Measurements from ENCODE around the gene ZNF710. TPM values are rescaled to one million over a fixed set of nuclear protein-coding genes. Genes with fewer than 3 reads are reported as not detected.

The ZNF710 gene
- total and polyA plus RNA-seq, 3 donors from 2014 or later = 5.7 to 9.4 (median 7.8) TPM

DNA sequence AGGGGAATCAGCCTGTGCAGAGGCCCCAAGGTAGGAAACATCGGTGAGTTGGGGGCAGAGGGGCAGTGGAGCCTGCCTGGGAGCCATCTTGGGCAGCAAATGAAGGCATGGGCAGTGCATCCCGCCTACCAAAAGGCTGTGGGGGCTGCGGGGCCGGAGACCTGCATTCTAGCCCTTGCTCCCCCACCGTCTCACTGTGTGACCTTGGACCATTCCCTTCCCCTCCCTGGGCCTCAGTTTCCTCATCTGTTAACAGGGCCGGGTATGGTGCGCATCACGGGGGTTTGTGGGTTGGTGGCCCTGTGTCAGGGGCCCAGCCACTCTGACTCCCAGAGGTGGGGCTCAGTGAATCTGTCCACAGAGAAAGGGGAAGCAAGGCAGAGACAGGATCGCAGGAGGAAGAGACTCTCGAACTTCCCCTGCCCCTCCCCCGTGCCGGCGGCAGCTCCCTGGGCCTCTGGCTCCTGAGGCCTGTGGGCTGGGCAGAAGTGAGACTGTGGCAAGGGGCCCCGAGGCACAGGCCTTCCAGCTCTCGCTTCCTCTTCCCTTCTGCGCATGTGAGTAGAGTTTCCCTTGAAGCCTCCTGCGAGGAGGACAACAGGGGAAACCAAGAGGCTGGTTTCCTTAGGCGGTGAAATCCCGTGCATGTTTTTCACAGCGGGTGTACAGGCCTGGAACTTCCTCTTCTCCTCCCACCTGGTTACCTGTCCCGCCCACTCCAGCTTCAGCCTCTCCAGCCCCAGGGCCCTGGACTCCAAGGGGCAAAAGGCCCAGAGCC, 58.3 kb downstream of the ZNF710 start:
- intact Hi-C loops (cut with DNase I; ENCODE audit: low total_unique reads) = no loop called here
- peaks cover 12% of the 10 kb centered on the region for H3K4me1 ChIP-seq
- TF ChIP-seq POLR2A (IDR thresholded peaks at IDR 0.05) = no peak
- TF ChIP-seq, protein P1, sequence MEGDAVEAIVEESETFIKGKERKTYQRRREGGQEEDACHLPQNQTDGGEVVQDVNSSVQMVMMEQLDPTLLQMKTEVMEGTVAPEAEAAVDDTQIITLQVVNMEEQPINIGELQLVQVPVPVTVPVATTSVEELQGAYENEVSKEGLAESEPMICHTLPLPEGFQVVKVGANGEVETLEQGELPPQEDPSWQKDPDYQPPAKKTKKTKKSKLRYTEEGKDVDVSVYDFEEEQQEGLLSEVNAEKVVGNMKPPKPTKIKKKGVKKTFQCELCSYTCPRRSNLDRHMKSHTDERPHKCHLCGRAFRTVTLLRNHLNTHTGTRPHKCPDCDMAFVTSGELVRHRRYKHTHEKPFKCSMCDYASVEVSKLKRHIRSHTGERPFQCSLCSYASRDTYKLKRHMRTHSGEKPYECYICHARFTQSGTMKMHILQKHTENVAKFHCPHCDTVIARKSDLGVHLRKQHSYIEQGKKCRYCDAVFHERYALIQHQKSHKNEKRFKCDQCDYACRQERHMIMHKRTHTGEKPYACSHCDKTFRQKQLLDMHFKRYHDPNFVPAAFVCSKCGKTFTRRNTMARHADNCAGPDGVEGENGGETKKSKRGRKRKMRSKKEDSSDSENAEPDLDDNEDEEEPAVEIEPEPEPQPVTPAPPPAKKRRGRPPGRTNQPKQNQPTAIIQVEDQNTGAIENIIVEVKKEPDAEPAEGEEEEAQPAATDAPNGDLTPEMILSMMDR (IDR thresholded peaks at IDR 0.05) = no peak

DNA sequence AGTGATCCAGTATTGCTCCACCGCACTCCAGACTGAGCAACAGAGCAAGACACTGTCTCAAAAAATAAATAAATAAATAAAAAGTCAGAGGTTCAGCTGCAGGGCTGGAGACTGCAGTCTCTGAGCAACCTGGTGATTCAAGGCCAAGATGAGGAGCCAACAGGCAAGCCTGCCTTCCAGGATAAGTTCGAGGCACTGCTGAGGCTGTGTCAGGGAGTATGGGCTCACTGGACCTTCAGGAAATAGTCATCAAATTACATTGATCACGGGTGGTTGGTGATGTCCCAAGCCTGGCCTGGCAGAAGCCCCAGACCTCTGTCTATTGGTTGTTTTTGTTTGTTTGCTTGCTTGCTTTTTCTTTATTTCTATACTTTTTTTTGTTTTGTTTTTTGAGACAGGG, 59.7 kb downstream of the ZNF710 start:
- no peak overlapping the region for H3K4me3 ChIP-seq
- H3K27me3 ChIP-seq = no peaks in the 10 kb centered on the region
- H3K9me3 ChIP-seq = no peaks in the 10 kb centered on the region
- DNase-seq = no peak
- peaks cover 19% of the 10 kb centered on the region for H3K4me1 ChIP-seq
- WGBS, 2 donors = 62 to 66% methylated on average over 3 of the region's 3 CpGs
- TF ChIP-seq, protein P1 (IDR thresholded peaks at IDR 0.05) = no peak
- TF ChIP-seq POLR2A (IDR thresholded peaks at IDR 0.05) = no peak
- intact Hi-C loops (cut with DNase I; ENCODE audit: low total_unique reads) = no loop called here
- H3K36me3 ChIP-seq (ENCODE audit: low read depth, missing control alignments) = no peaks in the 10 kb centered on the region
- H3K27ac ChIP-seq = no peak overlapping the region

More for the DNA sequence above, 58.3 kb downstream of the ZNF710 start:
- DNase-seq = peak; percentile 44
- Histone ChIP-seq H3K4me3 (no peak overlapping the region), H3K27ac (no peak overlapping the region), H3K9me3 (no peaks in the 10 kb centered on the region), H3K27me3 (no peaks in the 10 kb centered on the region), H3K36me3 (ENCODE audit: low read depth, missing control alignments) (no peaks in the 10 kb centered on the region)
- WGBS, 2 donors = 80 to 83% methylated on average over 19 of the region's 21 CpGs

DNA sequence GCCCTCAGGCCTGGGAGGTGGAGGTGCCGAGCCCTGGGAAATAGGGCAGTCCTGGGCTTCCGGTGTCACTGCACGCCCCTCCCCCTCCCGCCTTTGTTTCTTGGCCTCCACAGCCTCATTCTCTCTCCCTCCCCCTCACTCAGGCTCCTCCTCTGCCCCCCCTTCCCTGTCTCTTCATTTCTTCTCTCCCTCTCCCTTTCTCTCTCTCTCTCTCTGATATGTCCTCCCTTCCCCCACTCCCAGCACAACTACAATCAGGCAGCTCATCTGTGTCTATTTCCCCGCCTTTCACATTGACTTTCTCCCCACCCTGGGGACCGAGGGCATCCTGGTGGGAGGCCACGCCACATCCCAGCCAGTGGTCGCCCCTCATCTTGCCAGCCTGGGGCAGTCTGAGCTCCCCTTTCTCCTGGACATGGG, 60.9 kb downstream of the ZNF710 start:
- intact Hi-C loops (cut with DNase I; ENCODE audit: low total_unique reads) = no loop called here
- Histone ChIP-seq H3K27ac (peak overlapping the region in 1 of 2 donors; percentile 9), H3K4me3 (no peak overlapping the region), H3K9me3 (no peaks in the 10 kb centered on the region), H3K27me3 (no peaks in the 10 kb centered on the region), H3K4me1 (peaks cover 19% of the 10 kb centered on the region), H3K36me3 (ENCODE audit: low read depth, missing control alignments) (no peaks in the 10 kb centered on the region)
- WGBS, 2 donors = 58 to 83% methylated on average over 8 of the region's 8 CpGs
- DNase-seq = no peak
- TF ChIP-seq POLR2A (IDR thresholded peaks at IDR 0.05) = no peak
- TF ChIP-seq, protein P1 (IDR thresholded peaks at IDR 0.05) = no peak

DNA sequence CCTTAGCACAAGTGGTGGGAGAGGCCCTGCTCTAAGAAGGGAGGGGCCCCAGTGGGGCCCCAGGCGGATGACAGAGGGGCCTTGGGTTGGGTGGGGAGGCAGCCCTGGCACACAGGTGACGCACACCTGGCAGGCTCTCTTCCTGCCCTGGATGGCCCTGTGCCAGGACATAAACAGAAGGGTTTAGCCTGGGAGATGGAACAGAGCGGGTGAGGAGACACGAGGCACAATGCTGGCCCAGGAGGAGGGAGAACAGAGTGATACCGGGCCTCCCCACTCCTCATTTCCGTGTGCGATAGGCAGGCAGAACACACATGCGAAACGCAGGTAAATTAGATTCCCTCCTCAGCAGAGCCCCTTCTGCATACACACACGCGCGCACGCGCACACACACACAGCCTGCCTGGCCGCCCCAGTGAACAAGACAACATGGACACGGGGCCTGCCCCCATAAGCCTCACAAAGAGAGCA, 61.4 kb downstream of the ZNF710 start:
- TF ChIP-seq POLR2A (IDR thresholded peaks at IDR 0.05) = no peak
- TF ChIP-seq, protein P1 (IDR thresholded peaks at IDR 0.05) = no peak
- Histone ChIP-seq H3K4me1 (peaks cover 19% of the 10 kb centered on the region), H3K4me3 (no peak overlapping the region), H3K27me3 (no peaks in the 10 kb centered on the region), H3K36me3 (ENCODE audit: low read depth, missing control alignments) (no peaks in the 10 kb centered on the region), H3K9me3 (no peaks in the 10 kb centered on the region), H3K27ac (peak overlapping the region in 1 of 2 donors; percentile 9)
- DNase-seq = no peak
- 79 to 84% methylated on average over 11 to 16 of the region's 16 CpGs for WGBS, 2 donors
- intact Hi-C loops (cut with DNase I; ENCODE audit: low total_unique reads) = no loop called here

Data from testis (tissue), 3 donors.